Bronchial epithelial cell (primary cell): ENCODE measurements around the gene BPIFB3. TPM values are rescaled to one million over a fixed set of nuclear protein-coding genes. Genes with fewer than 3 reads are reported as not detected.
"Not testable (repeated sequence)": the region's sequence is repeated elsewhere in the genome, so short reads cannot be mapped to it uniquely, and the experiment has no call there.

Experiments used
- DNase-seq: peaks from one replicate; pipeline ENCODE4 v3.0.0-alpha.2; 2010; ENCODE audit warnings: low read depth
- FAIRE-seq: peaks from 2 replicates; lab custom pipeline; 2011; peaks lifted over from hg19 to GRCh38; lab: Jason Lieb, UNC
- H3K27me3 ChIP-seq: 2 replicates; pipeline ENCODE4 v1.5.1; 2011; ENCODE audit warnings: low read length; ENCODE audit not compliant: control insufficient read depth, insufficient read depth
- H3K36me3 ChIP-seq: 2 replicates; pipeline ENCODE4 v1.5.1; 2011; ENCODE audit warnings: low read length; ENCODE audit not compliant: control insufficient read depth, insufficient read depth
- H3K4me3 ChIP-seq: 2 replicates; pipeline ENCODE4 v1.5.1; 2011; ENCODE audit warnings: mild to moderate bottlenecking, low read depth, low read length, control low read depth
- CTCF ChIP-seq: IDR thresholded peaks from 2 replicates; pipeline ENCODE4 v1.5.1; 2011; ENCODE audit warnings: mild to moderate bottlenecking, moderate library complexity, low read length, control low read depth, inconsistent platforms; ENCODE audit not compliant: insufficient read depth, severe bottlenecking
- total RNA-seq: library from RNA; depleted of rRNA; stranded (reverse); fragments of >200 nt; gene quantifications from 2 replicates; pipeline ENCODE4 v1.2.1, GENCODE V29; 2014

BPIFB3 gene
- total RNA-seq, 1 donor from 2014 or later, result not detected

DNA sequence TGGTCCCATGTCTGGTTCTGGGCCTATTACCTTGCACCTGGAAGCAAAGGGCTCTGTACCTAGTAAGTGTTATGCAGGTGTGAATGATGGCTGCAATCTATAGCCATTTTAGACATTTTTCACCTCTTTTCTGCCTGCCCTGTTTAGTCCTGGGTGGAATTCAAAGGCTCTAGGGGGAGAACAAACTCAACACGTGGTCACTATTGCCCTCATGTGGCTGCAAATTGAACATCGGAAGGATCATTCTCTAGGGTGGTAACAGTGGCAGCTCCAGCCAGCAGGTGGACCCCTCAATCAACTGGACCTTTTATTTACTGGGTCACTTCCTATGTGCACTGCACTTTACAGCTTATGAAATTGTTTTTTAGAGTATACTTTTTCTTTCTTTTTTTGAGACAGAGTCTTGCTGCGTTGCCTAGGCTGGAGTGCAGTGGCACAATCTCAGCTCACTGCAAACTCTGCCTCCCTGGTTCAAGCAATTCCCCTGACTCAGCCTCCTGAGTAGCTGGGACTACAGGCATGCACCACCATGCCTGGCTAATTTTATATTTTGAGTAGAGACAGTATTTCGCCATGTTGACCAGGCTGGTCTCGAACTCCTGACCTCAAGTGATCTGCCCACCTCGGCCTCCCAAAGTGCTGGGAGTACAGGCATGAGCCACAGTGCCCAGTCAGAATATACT, 42.3 kb downstream of the BPIFB3 start:
- DNase-seq, result peak; percentile 60
- H3K27me3 ChIP-seq, H3K4me3 ChIP-seq, H3K36me3 ChIP-seq: not testable (repeated sequence)
- peak; percentile 36 for FAIRE-seq
- TF ChIP-seq CTCF, result peak; percentile 81

DNA sequence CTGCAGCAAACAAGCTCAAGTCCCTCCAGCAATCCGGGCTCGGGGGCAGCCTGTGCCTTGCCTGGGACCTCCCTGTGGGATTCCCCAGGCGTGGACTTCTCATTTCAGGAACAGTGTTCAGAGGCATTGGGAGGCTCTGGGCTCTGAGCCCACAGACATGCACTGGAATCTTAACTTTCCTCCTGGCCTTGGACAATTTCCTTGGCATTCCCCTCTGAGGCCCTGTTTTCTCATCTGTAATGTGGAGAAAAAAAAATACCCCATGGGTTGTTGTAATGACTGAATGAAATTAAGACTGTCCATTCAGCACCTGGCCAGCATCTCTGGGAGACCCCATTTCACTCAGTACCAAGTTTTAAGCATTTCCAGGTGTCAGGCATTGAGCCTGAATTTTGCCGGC, 43.3 kb downstream of the BPIFB3 start:
- no peak overlapping the region for H3K4me3 ChIP-seq
- no peak for TF ChIP-seq CTCF
- no peak for DNase-seq
- no peak for FAIRE-seq
- H3K36me3 ChIP-seq, result no peaks in the 10 kb centered on the region
- H3K27me3 ChIP-seq, result peaks cover 2% of the 10 kb centered on the region

DNA sequence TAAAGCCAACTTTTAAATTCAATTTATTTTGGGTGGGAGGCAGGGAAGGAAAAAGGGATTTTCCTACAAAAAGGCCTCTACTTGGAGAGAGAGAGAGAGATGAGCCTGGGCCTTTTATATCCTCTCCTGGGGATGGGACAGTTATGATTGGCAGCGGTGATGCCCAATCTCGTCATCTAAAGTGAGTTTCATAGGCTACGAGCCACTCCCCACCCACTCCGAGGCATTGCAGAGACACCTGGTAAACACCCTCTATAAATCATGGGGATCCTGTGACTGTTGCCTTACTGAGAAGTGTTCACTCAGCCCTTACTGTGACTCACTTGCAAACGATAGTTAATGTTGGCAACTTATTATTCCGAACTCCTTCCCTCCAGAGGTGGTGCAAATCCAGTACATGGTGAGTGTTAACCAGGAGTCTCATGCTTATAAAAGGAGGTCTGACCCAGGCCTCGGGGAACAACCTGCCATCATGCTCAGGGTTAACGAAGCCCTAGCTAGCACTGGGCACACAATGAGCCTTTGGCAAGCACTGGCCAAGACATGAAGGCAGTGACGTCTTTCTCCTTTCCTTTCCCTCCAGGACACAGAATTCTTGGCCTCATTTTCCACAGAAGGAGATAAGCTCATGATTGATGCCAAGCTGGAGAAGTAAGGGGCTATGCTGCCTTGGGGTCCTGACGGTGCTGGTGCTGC, 46.3 kb downstream of the BPIFB3 start:
- no peak for DNase-seq
- Histone ChIP-seq H3K36me3 (no peaks in the 10 kb centered on the region), H3K4me3 (no peak overlapping the region), H3K27me3 (peaks cover 2% of the 10 kb centered on the region)
- no peak for TF ChIP-seq CTCF
- FAIRE-seq, result no peak

- Histone ChIP-seq H3K27me3 (peaks cover 2% of the 10 kb centered on the region), H3K36me3 (no peaks in the 10 kb centered on the region), H3K4me3 (no peak overlapping the region)
- TF ChIP-seq CTCF, result no peak
- FAIRE-seq (no peak), DNase-seq (no peak)
Measured at GRCh38 chr20:33103556-33103955, 49.9 kb downstream of the BPIFB3 start.

GRCh38 chr20:33104336-33104735, 50.6 kb downstream of the BPIFB3 start:
- Histone ChIP-seq H3K27me3 (no peaks in the 10 kb centered on the region), H3K4me3 (no peak overlapping the region), H3K36me3 (no peaks in the 10 kb centered on the region)
- FAIRE-seq, result no peak
- DNase-seq, result no peak
- TF ChIP-seq CTCF, result no peak
